Measurements from ENCODE around the gene STARD3.

Gene STARD3

DNA sequence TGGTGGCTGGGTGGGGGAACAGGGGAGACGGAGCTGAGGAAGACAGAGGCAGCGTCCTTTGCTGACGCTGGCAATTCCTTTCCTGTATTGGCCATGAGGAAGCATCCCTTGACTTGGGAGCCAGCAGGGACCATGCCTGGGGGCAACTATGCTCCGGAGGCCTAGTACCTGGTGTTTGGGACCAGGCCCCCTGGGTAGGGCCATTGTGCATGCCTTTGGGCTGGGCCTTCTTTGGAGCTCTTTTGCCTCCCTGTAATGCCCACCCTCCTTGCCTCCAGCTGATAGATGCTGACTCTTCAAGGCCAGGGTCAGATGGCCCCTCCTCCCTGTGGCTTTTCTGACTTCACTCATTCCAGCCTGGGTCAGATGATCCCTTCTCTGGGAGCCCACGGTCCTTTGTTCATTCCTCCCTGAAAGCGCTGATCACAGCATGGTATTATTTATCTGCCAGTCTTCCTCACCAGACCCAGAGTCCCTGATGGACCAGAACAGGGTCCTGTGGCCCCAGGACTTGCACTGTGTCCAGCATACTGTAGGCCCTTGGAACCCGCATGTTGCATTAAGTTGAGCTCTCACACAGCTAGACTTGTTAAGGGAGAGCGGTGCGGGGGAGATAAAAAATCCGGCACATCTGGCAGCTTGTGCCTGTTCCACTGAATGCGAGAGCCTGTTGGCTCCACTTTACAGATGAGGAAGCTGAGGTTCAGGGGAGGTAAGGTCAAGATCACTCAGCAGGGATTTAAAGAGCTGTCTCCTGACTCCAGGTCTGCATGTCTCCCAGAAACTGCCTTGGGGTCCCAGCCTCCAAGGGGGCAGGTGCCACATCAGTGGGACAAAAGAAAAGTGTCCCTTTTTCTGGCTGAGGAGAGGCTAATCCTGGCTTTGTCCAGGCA, 2.9 kb downstream of the STARD3 start:
- no peak for DNase-seq

DNA sequence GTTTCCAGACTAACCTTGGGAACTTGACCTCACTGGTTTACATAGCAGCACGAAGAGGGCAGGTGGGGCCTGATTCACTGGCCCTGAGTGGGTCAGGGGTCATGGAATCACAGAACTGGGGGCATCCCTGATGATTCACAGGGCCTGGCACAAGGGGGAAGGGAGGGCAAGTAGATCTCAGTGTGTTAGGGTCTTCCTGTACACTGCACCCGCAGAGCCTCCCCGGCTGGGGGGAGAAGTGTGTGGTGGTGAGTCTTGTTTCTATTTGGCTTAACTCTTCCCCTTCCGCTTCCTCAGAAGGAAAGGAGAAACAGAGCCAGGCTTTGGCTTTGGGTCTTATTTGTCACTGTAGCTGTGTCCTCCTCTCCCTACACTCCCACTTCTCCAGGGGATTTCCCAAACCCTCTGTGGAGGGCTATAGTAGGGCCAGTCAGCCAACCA, 3.7 kb downstream of the STARD3 start:
- DNase-seq, result no peak

- DNase-seq, result no peak
These were observed 4.2 kb downstream of the STARD3 start for GRCh38 chr17:39641097-39641496.

DNA sequence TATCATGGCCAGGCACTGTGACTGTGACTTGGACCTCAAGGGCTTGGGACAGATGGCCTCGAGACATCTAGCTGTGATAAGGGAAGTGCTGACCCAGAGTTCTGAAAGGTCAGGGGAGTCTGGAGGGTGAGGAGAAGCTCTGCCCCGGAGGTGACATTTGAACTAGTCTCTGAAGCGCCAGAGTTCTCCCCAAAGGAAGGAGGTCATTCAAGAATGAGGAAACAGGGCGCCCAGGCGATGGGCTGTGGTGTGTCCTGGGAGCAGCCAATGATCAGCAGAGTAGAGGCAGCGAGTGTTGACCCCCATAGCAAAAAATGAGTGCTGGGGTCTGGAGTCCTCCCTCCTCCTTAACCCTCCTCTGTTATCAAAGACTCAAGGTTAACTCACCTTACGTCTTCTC, 4.9 kb downstream of the STARD3 start:
- no peak for DNase-seq

DNA sequence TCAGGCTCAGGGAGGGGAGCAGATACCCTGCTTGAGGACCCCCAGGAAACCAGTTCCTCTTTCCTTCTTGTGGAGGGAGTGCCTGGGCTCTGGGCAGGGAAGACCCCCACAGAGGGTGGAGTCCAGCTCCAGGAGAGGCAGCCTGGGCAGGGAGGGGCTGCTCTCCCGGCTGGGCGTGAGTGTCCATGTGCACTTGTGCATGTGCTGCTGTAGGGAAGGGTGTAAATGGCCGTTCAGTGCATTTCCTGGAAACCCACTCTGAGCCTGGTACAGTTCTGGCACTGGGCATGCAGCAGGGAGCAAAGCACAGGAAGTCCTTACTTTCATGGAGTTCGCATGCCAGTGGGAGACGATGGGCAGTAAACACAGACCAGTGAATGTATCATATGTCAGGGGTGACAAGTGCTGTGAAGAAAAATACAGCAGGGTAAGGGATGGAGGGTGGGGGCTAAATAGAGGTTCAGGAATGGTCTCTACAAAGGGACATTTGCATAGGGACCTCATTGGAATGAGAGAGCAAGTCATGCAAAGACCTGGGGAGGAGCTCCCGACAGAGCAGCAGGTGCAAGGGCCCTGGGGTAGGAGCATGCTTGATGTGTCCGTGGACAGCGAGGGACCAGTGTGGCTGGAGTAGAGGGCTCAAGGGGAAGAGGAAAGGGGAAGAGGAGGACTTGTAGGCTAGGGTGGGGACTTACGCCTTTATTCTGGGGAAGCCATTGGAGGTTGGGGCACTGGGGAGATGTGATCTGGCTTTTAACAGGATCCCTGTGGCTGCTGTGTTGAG, 5.5 kb downstream of the STARD3 start:
- DNase-seq, result no peak

DNA sequence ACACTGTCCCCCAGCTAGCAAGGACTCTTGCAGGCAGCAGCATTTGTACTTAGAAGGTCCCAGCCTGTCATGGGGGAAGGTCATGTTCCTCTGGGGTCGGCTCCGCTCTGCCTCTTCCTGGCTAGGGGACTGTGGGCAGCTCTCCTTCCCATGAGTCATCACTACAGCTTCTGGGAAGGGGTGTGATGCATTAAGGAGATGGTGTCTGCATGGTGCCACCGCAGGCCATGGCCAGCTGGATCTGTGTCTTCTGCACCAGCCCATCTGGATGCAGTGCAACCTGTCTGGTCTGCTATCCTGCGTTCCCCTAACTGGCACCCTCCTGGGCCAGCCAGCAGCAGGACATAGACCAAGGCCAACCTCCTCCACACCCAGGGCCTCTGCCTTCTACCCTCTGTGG, 6.3 kb downstream of the STARD3 start:
- no peak for DNase-seq

DNA sequence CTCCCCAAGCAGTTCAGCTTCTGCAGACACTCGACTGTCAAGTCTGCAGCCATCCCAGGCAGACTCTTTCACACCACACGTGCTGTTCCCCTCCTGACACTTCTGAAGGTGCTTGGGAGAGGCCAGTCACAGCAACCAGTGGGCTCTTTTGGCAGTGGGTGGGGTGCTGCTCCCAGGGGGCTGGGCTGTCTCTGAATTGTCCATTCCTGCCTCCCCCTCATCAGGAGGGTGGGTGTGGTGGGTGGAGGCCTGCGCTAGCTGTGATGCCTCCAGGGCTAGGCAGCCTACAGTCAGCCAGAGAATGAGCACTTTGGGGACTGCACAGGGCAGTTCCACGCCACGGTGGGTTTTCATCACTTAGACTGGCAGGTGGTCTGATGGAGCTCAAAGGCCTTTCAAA, 10.3 kb downstream of the STARD3 start:
- no peak for DNase-seq

DNA sequence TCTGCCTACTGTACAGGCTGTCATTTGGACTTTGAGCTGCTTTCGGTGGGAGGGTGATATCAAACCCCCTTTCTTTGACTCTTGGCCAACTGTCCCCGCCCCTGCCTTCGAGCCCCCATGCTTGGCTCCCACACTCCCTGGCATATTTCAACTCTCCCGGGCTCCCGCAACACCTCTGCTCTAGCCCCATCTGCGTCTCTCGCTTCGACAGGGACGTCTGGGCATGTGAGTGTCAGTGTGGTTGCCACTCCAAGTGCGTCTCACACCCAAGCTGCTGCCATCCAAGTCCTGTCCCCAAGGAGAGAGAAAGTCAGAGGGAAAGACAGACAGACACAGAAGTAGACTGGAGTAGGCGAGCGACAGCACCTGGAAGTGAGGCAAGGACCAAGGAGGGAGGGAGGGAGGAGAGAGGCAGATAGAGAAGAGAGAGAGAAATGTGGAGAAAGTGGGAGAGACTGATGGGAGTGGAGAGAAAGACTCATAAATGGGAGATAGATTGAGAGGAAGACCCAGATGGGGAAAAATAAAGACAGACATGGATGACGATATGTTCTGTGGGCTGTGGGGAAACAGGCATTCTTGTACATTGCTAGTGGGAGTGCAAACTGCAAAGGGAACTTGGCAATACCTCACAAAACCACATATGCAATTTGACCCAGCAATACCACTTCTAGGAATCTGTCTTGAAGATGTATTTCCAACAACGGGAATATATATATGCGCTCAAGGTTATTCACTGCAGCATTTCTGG, 11.8 kb downstream of the STARD3 start:
- no peak for DNase-seq

- DNase-seq, result no peak
These were observed 13.2 kb downstream of the STARD3 start for GRCh38 chr17:39650121-39650579.

DNA sequence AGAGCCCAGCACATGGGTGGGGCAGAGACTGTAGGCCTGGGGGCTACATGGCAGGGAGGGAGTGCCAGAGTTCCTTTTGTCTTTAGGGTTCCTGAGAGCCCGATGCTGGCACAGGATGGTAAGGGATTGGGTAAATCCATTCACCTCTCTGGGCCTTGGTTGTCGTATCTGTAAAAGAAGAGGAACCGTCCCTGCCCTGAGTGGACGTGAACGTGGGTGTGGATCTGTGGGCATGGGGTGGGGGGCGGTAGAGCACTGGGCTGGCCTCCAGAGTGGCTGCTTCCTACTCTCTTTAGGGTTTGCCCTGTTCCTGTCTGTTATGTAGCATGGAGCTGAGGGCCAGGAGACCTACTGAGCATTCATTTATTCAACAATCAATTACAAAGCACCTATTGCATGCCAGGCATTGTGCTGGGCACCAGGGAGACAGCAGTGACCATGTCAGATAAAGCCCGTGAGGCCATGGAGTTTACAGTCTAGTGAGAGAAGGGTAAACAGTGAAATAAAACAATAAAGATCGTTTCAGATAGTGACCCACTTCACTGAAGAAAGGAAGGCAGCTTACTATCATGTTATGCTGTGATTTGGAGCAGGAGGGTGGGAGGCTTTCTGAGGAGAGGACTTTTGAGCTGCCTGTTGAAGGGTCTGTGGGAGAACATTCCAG, 15.1 kb downstream of the STARD3 start:
- no peak for DNase-seq

DNA sequence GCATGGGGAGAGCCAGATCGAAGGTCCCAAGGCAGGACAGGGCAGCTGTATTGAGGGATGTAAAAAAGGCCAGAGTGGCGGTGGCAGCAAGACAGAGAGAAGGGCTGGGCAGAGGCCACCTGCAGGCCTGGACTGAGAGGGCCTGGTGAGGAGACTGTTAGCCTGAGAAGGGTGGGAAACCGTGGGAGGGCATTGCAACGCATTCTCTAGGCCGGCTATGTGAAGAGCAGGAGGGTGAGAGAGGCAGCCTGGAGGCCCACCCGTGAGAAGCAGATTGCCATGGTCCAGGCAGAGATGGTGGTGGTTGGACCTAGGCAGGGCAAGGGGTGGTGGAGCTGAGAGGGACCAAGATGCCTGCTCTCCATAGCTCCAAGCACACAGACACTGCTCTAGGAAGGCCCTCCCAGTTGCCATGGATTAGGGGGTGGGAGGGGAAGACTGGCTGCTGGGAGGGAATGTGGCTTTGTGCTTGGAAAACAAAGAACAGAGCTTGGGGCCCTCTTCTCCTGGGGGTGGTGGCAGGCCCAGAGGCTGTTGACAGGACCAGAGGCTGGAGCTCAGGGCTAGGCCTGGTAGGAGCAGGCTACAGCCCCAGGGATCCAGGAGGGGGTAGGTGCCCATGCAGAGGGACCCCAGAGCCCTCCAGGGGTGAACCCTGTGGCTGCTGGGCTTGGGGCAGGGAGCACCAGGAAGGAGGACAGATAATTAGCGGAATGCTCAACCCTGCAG, 15.8 kb downstream of the STARD3 start:
- DNase-seq, result no peak

DNA sequence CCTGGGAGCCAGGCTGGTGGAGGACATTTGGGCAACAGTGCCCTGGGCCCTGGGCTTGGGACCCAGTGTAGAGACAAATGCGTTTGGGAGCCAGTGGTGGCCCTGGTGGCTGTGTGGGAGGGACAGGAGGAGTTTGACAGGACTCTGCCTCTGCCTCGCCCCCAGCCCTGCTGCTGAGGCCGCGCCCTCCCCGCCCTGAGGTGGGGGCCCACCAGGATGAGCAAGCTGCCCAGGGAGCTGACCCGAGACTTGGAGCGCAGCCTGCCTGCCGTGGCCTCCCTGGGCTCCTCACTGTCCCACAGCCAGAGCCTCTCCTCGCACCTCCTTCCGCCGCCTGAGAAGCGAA, 16.3 kb downstream of the STARD3 start:
- no peak for DNase-seq

- no peak for DNase-seq
These were observed 16.9 kb downstream of the STARD3 start for GRCh38 chr17:39653662-39654331.

- DNase-seq, result no peak
These were observed 18.2 kb downstream of the STARD3 start for GRCh38 chr17:39655105-39655504.

DNA sequence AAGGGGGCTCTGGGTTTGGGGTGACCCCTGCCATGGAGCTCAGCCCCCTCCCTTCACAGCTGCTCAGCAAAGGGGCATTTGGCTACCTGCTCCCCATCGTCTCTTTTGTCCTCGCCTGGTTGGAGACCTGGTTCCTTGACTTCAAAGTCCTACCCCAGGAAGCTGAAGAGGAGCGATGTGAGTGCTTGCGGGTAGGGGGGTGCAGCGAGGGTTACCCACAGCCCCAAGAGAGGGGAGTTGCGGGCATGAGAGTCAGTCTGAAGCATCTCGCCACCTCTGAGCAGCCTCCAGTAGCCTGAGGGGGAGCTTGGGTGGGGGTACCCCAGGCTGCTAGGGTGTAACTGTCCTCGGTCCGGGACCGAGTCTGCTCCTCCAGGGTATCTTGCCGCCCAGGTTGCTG, 21.4 kb downstream of the STARD3 start:
- no peak for DNase-seq

DNA sequence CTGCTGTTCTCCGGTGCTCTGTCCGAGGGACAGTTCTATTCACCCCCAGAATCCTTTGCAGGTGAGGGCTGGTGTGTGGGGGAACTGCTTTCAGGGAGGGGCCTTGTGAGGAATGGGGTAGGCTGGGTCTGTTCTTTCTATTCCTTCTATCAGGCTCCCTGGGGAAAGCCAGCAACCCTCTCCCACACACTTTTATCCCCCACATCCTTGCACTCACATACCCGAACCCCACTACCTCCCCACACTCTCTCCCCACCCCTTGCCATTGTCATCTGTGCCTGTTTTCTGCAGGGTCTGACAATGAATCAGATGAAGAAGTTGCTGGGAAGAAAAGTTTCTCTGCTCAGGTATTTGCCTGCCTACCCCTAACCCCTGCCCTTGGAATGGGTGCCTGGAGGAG, 21.8 kb downstream of the STARD3 start:
- no peak for DNase-seq

- DNase-seq, result no peak
These were observed 22.5 kb downstream of the STARD3 start for GRCh38 chr17:39659279-39660010.

- no peak for DNase-seq
These were observed 23.0 kb downstream of the STARD3 start for GRCh38 chr17:39660011-39660360.

- no peak for DNase-seq
These were observed 23.7 kb downstream of the STARD3 start for GRCh38 chr17:39660397-39661385.

Data from NCI-H2171 (cell line).